ENCODE data around the gene NAPSA.
A peak's percentile ranks its signal among the peaks of the same experiment; 100 is the strongest.
"Not testable (repeated sequence)": the region's sequence is repeated elsewhere in the genome, so short reads cannot be mapped to it uniquely, and the experiment has no call there.

NAPSA gene

GRCh38 chr19:50392759-50393158 lies 27.3 kb upstream of the NAPSA start:
- Mint-ChIP-seq H3K4me3 (no peak overlapping the region), H3K9me3 (ENCODE audit: low read depth) (no peaks in the 10 kb centered on the region), H3K27me3 (no peaks in the 10 kb centered on the region), H3K36me3 (peaks cover 4% of the 10 kb centered on the region), H3K4me1 (ENCODE audit: low read depth) (peaks cover under 1% of the 10 kb centered on the region), H3K27ac (no peak overlapping the region)

- H3K27ac Mint-ChIP-seq; H3K4me1 Mint-ChIP-seq (ENCODE audit: low read depth); H3K4me3 Mint-ChIP-seq; H3K36me3 Mint-ChIP-seq; H3K9me3 Mint-ChIP-seq (ENCODE audit: low read depth); H3K27me3 Mint-ChIP-seq: not testable (repeated sequence)
Observed at GRCh38 chr19:50390952-50391351, 25.5 kb upstream of the NAPSA start.

- H3K27me3 Mint-ChIP-seq; H3K4me1 Mint-ChIP-seq (ENCODE audit: low read depth); H3K36me3 Mint-ChIP-seq; H3K4me3 Mint-ChIP-seq; H3K27ac Mint-ChIP-seq; H3K9me3 Mint-ChIP-seq (ENCODE audit: low read depth): not testable (repeated sequence)
Observed at GRCh38 chr19:50390295-50390694, 24.9 kb upstream of the NAPSA start.

- Mint-ChIP-seq H3K4me3 (peak overlapping the region; percentile 77), H3K9me3 (ENCODE audit: low read depth) (no peaks in the 10 kb centered on the region), H3K27me3 (no peaks in the 10 kb centered on the region), H3K27ac (peak overlapping the region; percentile 22), H3K4me1 (ENCODE audit: low read depth) (peaks cover 27% of the 10 kb centered on the region), H3K36me3 (peaks cover 8% of the 10 kb centered on the region)
Observed at GRCh38 chr19:50387868-50388245, 22.4 kb upstream of the NAPSA start.

- Mint-ChIP-seq H3K9me3 (ENCODE audit: low read depth) (no peaks in the 10 kb centered on the region), H3K27me3 (no peaks in the 10 kb centered on the region), H3K27ac (peak overlapping the region; percentile 22), H3K4me1 (ENCODE audit: low read depth) (peaks cover 27% of the 10 kb centered on the region), H3K4me3 (peak overlapping the region; percentile 77), H3K36me3 (peaks cover 8% of the 10 kb centered on the region)
Observed at GRCh38 chr19:50387176-50387867, 21.9 kb upstream of the NAPSA start.

GRCh38 chr19:50384685-50385535 lies 19.5 kb upstream of the NAPSA start:
- H3K9me3 Mint-ChIP-seq (ENCODE audit: low read depth): no peaks in the 10 kb centered on the region
- peak overlapping the region; percentile 99 for H3K4me3 Mint-ChIP-seq
- peaks cover 8% of the 10 kb centered on the region for H3K36me3 Mint-ChIP-seq
- H3K4me1 Mint-ChIP-seq (ENCODE audit: low read depth): peaks cover 29% of the 10 kb centered on the region
- no peaks in the 10 kb centered on the region for H3K27me3 Mint-ChIP-seq
- H3K27ac Mint-ChIP-seq: peak overlapping the region; percentile 98

- Mint-ChIP-seq H3K9me3 (ENCODE audit: low read depth) (no peaks in the 10 kb centered on the region), H3K4me3 (peak within 1 kb of the TSS; percentile 99), H3K36me3 (peaks cover 11% of the 10 kb centered on the region), H3K4me1 (ENCODE audit: low read depth) (peaks cover 33% of the 10 kb centered on the region), H3K27ac (peak within 1 kb of the TSS; percentile 98), H3K27me3 (no peaks in the 10 kb centered on the region)
Observed at GRCh38 chr19:50383852-50384684, 18.6 kb upstream of the NAPSA start, which contains the start of gene POLD1. POLD1 (plus strand) TSS chr19:50384347; CDS start chr19:50398852, 14,505 bp downstream.

- Mint-ChIP-seq H3K4me3 (peak overlapping the region; percentile 99), H3K4me1 (ENCODE audit: low read depth) (peaks cover 33% of the 10 kb centered on the region), H3K36me3 (peaks cover 12% of the 10 kb centered on the region), H3K9me3 (ENCODE audit: low read depth) (no peaks in the 10 kb centered on the region), H3K27ac (peak overlapping the region; percentile 98), H3K27me3 (no peaks in the 10 kb centered on the region)
Observed at GRCh38 chr19:50383001-50383851, 17.8 kb upstream of the NAPSA start.

- Mint-ChIP-seq H3K36me3 (peaks cover 8% of the 10 kb centered on the region), H3K9me3 (ENCODE audit: low read depth) (no peaks in the 10 kb centered on the region), H3K4me1 (ENCODE audit: low read depth) (peaks cover 33% of the 10 kb centered on the region), H3K27ac (no peak overlapping the region), H3K27me3 (no peaks in the 10 kb centered on the region), H3K4me3 (no peak overlapping the region)
Observed at GRCh38 chr19:50381881-50382729, 16.7 kb upstream of the NAPSA start.

- Mint-ChIP-seq H3K27ac (peak overlapping the region; percentile 16), H3K4me1 (ENCODE audit: low read depth) (peaks cover 37% of the 10 kb centered on the region), H3K36me3 (peaks cover 8% of the 10 kb centered on the region), H3K4me3 (no peak overlapping the region), H3K27me3 (no peaks in the 10 kb centered on the region), H3K9me3 (ENCODE audit: low read depth) (no peaks in the 10 kb centered on the region)
Observed at GRCh38 chr19:50380751-50381151, 15.3 kb upstream of the NAPSA start.

GRCh38 chr19:50380137-50380536 lies 14.7 kb upstream of the NAPSA start:
- no peaks in the 10 kb centered on the region for H3K27me3 Mint-ChIP-seq
- H3K36me3 Mint-ChIP-seq: peaks cover 8% of the 10 kb centered on the region
- H3K4me3 Mint-ChIP-seq: no peak overlapping the region
- no peak overlapping the region for H3K27ac Mint-ChIP-seq
- H3K4me1 Mint-ChIP-seq (ENCODE audit: low read depth): peaks cover 36% of the 10 kb centered on the region
- no peaks in the 10 kb centered on the region for H3K9me3 Mint-ChIP-seq (ENCODE audit: low read depth)

- Mint-ChIP-seq H3K27ac (no peak overlapping the region), H3K36me3 (peaks cover 4% of the 10 kb centered on the region), H3K4me3 (no peak overlapping the region), H3K9me3 (ENCODE audit: low read depth) (no peaks in the 10 kb centered on the region), H3K27me3 (no peaks in the 10 kb centered on the region), H3K4me1 (ENCODE audit: low read depth) (peaks cover 31% of the 10 kb centered on the region)
Observed at GRCh38 chr19:50379602-50380001, 14.2 kb upstream of the NAPSA start.

- H3K27me3 Mint-ChIP-seq: no peaks in the 10 kb centered on the region
- H3K36me3 Mint-ChIP-seq: peaks cover 4% of the 10 kb centered on the region
- H3K9me3 Mint-ChIP-seq (ENCODE audit: low read depth): no peaks in the 10 kb centered on the region
- H3K27ac Mint-ChIP-seq: no peak overlapping the region
- H3K4me1 Mint-ChIP-seq (ENCODE audit: low read depth): peaks cover 30% of the 10 kb centered on the region
- no peak overlapping the region for H3K4me3 Mint-ChIP-seq
Observed at GRCh38 chr19:50378863-50379236, 13.4 kb upstream of the NAPSA start.

Measured in activated naive CD8-positive, alpha-beta T cell (primary cell).